DMS53 (cell line): ENCODE data around the gene RAB3IL1.

Source experiments
- DNase-seq: peaks from one replicate; lab custom pipeline; 2025; lab: John Stamatoyannopoulos, UW

RAB3IL1 gene

GRCh38 chr11:61866231-61866957 is 51.0 kb downstream of the RAB3IL1 start:
- DNase-seq = no peak

GRCh38 chr11:61864814-61865775 is 52.3 kb downstream of the RAB3IL1 start:
- DNase-seq = no peak

GRCh38 chr11:61863548-61864081 is 53.8 kb downstream of the RAB3IL1 start:
- no peak for DNase-seq

GRCh38 chr11:61862714-61863547 is 54.4 kb downstream of the RAB3IL1 start:
- DNase-seq = no peak

- no peak for DNase-seq
These were observed 55.7 kb downstream of the RAB3IL1 start for GRCh38 chr11:61861634-61862033.

- no peak for DNase-seq
These were observed 57.1 kb downstream of the RAB3IL1 start for GRCh38 chr11:61860054-61860903.

GRCh38 chr11:61855939-61856680 is 61.3 kb downstream of the RAB3IL1 start:
- DNase-seq = no peak

GRCh38 chr11:61854966-61855714 is 62.2 kb downstream of the RAB3IL1 start:
- no peak for DNase-seq

GRCh38 chr11:61854206-61854895 is 63.0 kb downstream of the RAB3IL1 start:
- no peak for DNase-seq

GRCh38 chr11:61853698-61854169 is 63.6 kb downstream of the RAB3IL1 start:
- no peak for DNase-seq

- no peak for DNase-seq
These were observed 65.5 kb downstream of the RAB3IL1 start for GRCh38 chr11:61851900-61852295.

- DNase-seq = no peak
These were observed 66.1 kb downstream of the RAB3IL1 start for GRCh38 chr11:61851113-61851899.

- DNase-seq = no peak
These were observed 66.7 kb downstream of the RAB3IL1 start for GRCh38 chr11:61850687-61851086.

- DNase-seq = no peak
These were observed 68.7 kb downstream of the RAB3IL1 start for GRCh38 chr11:61848631-61849030.

- no peak for DNase-seq
These were observed 69.3 kb downstream of the RAB3IL1 start for GRCh38 chr11:61847914-61848581.
